AG04450 (cell line): ENCODE measurements around the gene BCOR. TPM values are rescaled to one million over a fixed set of nuclear protein-coding genes. Genes with fewer than 3 reads are reported as not detected.

Source experiments
- CTCF ChIA-PET: fragments of 300-600, 350-600 bp; formaldehyde crosslinking; extraction: SDS; loops from one replicate; lab custom pipeline; 2022; ENCODE audit warnings: antibody characterized with exemption, inconsistent platforms; lab: Charles Lee
- POLR2A ChIA-PET: fragments of 350-600 bp; formaldehyde crosslinking; extraction: SDS; loops from one replicate; lab custom pipeline; 2021; ENCODE audit warnings: antibody characterized with exemption, inconsistent platforms; lab: Yijun Ruan, JAX
- DNase-seq: peaks from one replicate; pipeline ENCODE4 v3.0.0-alpha.2; 2011; ENCODE audit warnings: low read depth, low spot score
- H3K27ac ChIP-seq: one replicate; pipeline ENCODE4 v1.5.1; 2012; ENCODE audit warnings: low read depth, low read length, control low read depth
- H3K27me3 ChIP-seq: one replicate; pipeline ENCODE4 v1.6.0; 2012; ENCODE audit warnings: low read length; ENCODE audit not compliant: control insufficient read depth, insufficient read depth
- H3K4me3 ChIP-seq: 2 replicates; pipeline ENCODE4 v1.5.1; 2011; ENCODE audit warnings: mild to moderate bottlenecking, low read depth, low read length, control low read depth
- H3K9me3 ChIP-seq: 2 replicates; pipeline ENCODE4 v1.5.1; 2012; ENCODE audit warnings: low read length; ENCODE audit not compliant: control insufficient read depth, insufficient read depth
- polyA plus RNA-seq: library from polyadenylated mRNA; depleted of rRNA; stranded (reverse); fragments of >200 nt; gene quantifications from 2 replicates; pipeline ENCODE4 v1.2.3, GENCODE V29; 2011
- TF ChIP-seq, protein P1 (sequence below): IDR thresholded peaks from 2 replicates; pipeline ENCODE4 v1.5.1; 2011; ENCODE audit warnings: low read depth, low read length, control low read depth, inconsistent platforms

Gene BCOR
- polyA plus RNA-seq, 1 experiment, result 5.4 TPM

DNA sequence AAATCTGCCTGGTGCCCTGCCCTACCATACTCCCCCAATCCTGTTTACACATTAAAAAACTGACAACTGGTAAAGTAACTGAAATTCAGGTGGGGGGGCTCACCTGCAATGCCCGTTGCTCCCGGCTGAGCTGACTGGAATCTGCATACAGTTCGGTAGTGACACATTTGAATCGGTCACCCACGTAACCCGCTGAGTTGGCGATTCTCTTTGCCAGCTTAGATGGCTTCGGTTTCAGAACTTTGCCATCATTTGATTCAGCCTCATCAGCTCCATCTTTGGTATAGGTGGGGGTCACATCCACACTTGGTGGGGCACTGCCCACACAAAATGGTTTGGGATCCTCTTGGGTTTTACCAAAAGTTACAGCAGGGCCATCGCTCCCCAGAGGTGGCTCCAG, 25.5 kb downstream of the BCOR start:
- no peak for DNase-seq
- TF ChIP-seq, protein P1, sequence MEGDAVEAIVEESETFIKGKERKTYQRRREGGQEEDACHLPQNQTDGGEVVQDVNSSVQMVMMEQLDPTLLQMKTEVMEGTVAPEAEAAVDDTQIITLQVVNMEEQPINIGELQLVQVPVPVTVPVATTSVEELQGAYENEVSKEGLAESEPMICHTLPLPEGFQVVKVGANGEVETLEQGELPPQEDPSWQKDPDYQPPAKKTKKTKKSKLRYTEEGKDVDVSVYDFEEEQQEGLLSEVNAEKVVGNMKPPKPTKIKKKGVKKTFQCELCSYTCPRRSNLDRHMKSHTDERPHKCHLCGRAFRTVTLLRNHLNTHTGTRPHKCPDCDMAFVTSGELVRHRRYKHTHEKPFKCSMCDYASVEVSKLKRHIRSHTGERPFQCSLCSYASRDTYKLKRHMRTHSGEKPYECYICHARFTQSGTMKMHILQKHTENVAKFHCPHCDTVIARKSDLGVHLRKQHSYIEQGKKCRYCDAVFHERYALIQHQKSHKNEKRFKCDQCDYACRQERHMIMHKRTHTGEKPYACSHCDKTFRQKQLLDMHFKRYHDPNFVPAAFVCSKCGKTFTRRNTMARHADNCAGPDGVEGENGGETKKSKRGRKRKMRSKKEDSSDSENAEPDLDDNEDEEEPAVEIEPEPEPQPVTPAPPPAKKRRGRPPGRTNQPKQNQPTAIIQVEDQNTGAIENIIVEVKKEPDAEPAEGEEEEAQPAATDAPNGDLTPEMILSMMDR, result no peak
- POLR2A ChIA-PET, result no interaction called here
- H3K27ac ChIP-seq, result no peak overlapping the region
- no peak overlapping the region for H3K4me3 ChIP-seq
- CTCF ChIA-PET, result no interaction called here
- H3K9me3 ChIP-seq, result no peaks in the 10 kb centered on the region
- no peaks in the 10 kb centered on the region for H3K27me3 ChIP-seq

DNA sequence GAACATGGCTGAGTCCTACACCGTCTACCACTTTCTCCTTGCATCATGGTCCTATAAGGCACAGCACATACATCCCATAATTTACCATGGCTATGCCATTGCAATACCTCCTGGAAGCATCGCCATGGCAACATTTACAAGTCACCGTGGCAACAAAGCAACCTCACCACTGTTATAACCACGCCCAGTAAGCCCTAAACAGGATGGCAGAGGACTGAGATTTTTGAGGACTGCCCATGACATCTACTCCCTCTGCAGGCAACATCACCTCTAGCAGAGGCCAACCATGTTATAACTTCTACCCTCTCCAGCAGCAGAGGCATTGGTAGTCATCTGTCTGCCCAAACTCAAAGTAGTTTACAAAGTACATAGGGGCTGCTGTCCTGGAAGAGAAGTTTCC, 29.7 kb downstream of the BCOR start:
- POLR2A ChIA-PET, result no interaction called here
- H3K9me3 ChIP-seq, result no peaks in the 10 kb centered on the region
- DNase-seq, result no peak
- no peak overlapping the region for H3K27ac ChIP-seq
- no peaks in the 10 kb centered on the region for H3K27me3 ChIP-seq
- no peak overlapping the region for H3K4me3 ChIP-seq
- CTCF ChIA-PET, result no interaction called here
- TF ChIP-seq, protein P1, result no peak

DNA sequence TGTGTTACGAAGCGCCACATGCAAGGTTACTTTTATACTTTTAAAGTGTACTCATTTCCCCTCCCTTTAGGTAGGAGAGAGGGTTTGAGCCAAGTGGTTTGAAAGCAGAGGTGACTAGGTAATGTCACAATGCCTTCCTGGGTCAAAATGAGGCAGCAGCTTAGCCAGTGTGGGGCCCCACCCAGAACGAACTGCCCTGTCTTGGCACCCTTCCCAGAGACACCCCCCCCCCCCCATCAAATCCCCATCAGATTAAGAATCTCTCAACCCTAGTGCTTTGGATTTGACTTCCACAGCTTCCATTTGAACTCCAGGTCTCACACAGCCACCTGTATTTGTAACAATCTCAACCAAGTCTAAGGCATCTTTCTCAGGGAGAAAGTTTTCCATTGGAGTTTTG, 31.1 kb downstream of the BCOR start:
- Histone ChIP-seq H3K27ac (no peak overlapping the region), H3K9me3 (no peaks in the 10 kb centered on the region), H3K27me3 (no peaks in the 10 kb centered on the region), H3K4me3 (no peak overlapping the region)
- POLR2A ChIA-PET, result no interaction called here
- CTCF ChIA-PET, result no interaction called here
- no peak for DNase-seq
- TF ChIP-seq, protein P1, result no peak

DNA sequence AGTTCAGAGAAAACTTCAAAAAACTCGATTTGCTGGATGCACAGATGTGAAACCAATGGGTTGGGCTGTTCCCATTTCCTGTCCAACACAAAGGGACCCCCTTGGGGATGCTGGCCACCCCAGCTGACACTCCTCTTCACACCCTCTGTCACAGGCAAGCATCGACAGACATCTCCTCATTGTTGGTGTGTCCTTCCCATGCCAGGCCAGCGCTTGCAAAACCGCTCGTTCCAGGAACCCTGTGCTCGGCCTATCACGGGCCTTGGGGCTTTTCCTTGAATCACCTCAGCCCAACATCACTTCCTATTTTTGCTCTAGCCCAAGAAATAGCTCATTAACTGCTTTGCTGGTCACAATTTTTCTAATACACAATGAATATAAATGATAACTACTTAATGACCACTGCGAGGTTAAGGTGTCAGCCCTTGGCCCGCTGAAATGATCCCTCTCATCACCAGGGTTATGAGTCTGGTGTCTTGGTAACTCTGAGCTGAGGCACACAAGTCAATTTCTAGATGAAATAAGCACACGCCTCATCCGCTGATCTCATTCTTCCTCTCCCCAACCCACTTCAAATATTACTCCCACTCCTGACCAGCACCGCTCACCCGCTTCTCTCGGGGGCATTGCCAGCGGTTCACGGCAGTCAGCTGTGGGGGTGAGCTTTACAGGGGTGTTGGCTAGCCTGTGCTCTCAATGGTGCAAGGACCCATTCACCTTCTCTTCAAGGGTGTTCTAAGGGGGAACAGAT, 32.3 kb downstream of the BCOR start:
- ChIA-PET POLR2A (no interaction called here), CTCF (no interaction called here)
- Histone ChIP-seq H3K4me3 (no peak overlapping the region), H3K9me3 (no peaks in the 10 kb centered on the region), H3K27me3 (no peaks in the 10 kb centered on the region), H3K27ac (no peak overlapping the region)
- TF ChIP-seq, protein P1, result no peak
- no peak for DNase-seq

DNA sequence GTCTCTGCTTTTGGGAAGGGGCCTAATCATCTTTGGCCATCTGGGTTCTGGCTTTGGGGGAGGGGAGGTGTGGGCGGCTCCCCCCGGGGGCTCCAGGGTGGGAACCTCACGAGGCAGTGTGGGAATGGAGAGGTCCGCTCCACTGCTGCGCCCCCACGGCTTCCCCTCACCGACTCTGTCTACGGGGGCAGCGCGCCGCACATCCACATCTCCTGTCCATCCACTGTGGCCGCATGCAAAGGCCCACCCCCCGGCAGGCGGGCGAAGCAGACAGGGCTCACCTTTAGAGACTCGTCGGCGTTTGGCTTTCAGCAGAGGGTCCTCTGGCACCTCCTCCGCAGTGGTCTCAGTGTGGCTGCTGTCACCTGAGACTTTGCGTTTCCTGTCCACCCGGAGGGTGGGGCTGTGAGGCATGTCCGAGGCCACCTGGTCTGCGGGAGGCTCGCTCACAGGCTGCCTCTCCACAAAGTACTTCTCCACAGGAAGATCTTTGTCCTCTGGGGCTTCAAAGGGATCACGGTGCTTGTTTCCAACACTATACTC, 33.6 kb downstream of the BCOR start:
- DNase-seq, result no peak
- Histone ChIP-seq H3K27me3 (no peaks in the 10 kb centered on the region), H3K27ac (no peak overlapping the region), H3K4me3 (no peak overlapping the region), H3K9me3 (no peaks in the 10 kb centered on the region)
- POLR2A ChIA-PET, result no interaction called here
- TF ChIP-seq, protein P1, result no peak
- CTCF ChIA-PET, result no interaction called here
